Astrocyte of the hippocampus (primary cell): ENCODE measurements around the gene CATSPER1.

Experiments
- DNase-seq: peaks from one replicate; pipeline ENCODE4 v3.0.0; 2011; ENCODE audit warnings: low read depth, low spot score

The CATSPER1 gene

DNA sequence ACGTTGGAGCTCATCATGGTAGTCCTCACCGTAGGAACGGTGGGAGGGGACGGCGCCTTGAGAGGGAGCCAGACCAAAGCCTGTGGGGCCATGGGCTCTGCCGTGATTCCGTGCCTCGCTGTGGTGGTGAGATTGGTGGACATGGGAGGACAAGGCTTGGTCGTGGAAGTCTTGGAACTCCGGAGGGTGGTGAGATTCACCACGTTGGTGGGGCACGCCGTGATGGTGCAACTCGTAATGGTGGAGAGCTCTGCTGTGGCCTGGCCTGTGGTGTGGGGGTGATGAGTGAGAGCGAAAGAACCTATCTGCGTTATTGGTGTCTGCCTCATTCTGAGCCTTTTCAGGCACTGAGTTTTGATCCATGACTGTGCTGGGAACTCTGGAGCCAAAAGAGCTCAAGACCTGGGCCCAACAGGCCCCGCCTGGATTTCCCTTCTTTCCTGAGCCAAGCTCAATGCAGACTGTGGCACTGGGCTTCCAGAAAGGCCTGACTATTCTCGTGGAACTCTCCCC, at the start of gene CATSPER1:
TSS of gene CATSPER1 (minus strand) at position 463 of the 513 bp plus-strand sequence. CDS start at position 363, 100 bp downstream.
- no peak for DNase-seq

DNA sequence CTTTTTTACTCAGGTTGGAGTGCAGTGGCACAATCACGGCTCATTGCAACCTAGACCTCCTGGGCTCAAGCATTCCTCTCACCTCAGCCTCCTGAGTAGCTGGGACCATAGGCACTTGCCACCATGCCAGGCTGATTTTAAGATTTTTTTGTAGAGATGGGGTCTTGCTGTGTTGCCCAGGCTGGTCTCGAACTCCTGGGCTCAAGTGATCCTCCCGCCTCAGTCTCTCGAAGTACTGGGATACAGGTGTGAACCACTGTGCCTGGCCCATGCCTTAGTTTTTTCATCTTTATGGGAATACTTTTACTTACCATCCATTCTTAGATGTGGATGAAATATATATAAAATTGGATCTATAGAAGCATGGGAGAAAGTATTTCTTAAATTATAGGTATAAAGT, 49.0 kb upstream of the CATSPER1 start:
- no peak for DNase-seq

DNA sequence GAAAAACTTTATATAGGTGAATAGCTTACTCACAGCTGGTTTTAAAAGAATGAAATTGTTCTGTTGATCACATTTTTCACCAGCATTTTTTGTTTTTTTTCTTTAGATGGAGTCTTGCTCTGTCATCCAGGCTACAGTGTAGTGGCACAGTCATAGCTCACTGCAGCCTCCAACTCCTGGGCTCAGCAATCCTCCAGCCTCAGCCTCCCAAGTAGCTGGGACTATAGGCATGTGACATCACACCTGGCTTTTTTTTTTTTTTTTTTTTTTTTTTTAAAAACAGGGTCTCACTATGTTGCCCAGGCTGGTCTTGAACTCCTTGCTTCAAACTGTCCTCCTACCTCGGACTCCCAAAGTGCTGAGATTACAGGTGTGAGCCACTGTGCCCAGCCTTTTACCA, 47.4 kb upstream of the CATSPER1 start:
- no peak for DNase-seq

DNA sequence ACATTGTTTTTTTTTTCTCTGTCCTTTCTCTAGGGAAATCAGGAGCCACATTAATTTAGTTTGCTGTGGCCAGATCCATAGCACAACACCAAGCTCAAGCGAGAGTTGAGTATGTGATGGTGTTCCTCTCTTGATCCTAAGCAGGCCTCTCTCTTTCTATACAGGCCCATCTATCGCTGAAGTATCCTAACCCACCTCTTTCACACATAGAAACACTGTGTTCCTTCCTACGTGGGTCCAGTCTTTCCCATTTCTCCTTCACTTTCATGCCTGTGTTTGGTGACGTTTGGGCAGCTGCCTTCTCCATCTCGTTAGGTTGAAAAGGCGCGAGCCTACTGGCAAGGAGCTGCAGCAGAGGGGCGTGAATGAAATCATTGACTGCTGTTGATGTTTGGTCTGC, 46.2 kb upstream of the CATSPER1 start:
- DNase-seq: no peak

- DNase-seq: no peak
Observed at GRCh38 chr11:66072081-66072480, 45.8 kb upstream of the CATSPER1 start.

- DNase-seq: no peak
Observed at GRCh38 chr11:66071381-66071801, 45.1 kb upstream of the CATSPER1 start.

DNA sequence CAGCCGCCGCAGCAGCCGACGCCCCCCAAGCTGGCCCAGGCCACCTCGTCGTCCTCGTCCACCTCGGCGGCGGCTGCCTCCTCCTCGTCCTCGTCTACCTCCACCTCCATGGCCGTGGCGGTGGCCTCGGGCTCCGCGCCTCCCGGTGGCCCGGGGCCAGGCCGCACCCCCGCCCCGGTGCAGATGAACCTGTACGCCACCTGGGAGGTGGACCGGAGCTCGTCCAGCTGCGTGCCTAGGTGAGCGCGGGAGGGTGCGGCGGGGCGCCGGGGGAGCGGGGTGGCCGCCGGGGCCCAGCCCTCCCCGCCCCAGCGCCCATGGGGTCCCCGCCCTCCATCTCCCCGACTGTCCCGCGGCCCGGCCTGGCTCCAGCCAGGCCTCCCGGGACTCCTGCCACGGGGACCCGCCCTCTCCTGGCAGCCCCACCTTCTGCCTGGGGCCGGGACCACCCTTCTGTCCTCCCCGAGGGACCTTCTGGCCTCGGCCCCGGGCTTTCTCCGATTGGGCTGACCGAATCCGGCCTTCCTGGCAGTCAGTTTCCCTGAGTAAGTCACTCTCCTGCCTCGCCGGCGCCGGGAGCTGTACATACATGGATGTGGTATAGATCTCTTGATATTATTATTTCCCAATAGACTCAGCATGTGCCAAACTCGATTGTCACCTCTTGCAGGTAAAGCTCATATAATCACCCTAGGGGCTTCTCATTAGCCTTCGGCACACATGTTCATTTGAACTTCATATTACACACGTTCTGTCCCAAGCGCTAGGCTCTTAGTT, 44.5 kb upstream of the CATSPER1 start:
- DNase-seq: peak; percentile 54

DNA sequence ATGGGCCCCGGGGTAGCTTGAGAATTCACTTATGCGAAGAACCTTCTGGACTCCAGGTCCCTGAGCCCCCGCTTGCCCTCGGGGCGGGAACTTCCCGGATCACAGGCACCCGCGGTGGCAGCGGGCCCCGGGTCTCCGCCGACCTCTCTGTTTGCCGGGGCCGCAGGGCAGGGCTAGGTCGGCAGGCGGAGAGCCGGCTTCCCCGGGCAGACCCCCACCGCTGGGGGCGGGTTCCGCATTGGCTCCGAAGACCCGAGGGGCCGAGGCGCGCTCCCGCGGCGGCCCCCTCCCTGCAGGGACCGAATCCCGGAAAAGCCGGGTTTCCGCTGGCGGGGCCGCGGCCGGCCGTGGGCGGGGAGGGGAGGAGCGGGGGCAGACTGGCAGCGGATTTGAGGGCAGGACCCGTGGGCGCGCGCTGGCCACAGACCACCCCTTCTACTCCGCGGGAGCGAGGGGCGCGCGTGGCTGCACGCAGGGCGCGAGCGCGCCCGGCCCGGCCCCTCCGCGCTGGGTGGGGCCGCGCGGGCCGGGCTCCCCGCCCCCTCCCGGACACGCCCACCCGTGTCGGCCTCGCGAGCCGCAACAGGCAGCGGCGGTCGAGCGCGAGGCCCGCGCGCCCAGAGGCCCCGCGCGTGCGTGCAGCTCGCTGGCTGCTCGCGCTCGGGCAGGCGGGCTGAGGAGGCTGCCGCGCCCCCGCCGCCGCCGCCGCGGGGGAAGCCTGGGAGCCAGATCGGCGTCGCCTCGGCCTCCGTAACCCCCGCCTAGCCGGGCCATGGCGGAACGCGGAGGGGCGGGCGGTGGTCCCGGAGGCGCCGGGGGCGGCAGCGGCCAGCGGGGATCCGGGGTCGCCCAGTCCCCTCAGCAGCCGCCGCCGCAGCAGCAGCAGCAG, 43.7 kb upstream of the CATSPER1 start, which contains the start of gene PACS1:
TSS of gene PACS1 (plus strand) at position 558 of the 889 bp plus-strand sequence. CDS start at position 773, 215 bp downstream.
- DNase-seq: peak; percentile 92

DNA sequence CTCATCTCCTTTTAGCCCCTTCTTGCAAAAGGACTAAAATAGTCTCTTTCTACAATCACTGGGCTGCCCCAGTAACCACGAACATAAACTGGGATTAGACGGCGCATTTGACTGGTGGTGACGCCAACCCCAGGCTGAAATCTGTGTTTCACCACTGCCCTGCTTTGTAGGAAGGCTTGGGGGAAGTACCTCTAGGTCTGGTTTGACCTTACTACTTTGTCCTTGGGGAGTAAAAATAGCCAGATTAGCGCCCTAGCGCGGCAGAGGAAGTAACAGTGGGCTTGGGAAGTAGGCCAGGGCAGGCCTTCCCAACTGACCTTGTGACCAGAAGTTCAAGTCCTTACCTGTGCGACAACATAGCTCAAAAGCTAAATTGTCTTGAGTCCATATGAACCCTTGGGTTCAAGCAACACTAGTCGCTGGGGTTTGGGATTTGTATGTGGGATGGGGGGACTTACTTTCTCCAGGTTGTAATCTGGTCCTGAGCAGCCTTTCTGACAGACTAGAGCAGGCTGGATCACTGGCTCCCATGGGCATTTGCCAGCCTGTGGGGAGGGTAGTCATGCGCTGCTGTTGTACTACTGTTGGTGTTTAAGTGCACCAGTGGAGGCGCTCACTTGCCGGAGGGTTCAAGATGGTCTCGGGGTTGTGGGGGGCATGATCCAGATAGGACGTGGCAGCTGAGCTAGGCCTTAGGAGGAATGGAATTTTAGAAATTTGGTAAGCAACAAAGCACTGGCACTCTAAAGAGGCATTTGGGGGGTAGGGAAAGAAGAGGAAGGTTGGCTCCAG, 42.8 kb upstream of the CATSPER1 start:
- DNase-seq: peak; percentile 75

- peak; percentile 88 for DNase-seq
Observed at GRCh38 chr11:66068154-66068821, 42.0 kb upstream of the CATSPER1 start.

GRCh38 chr11:66067640-66068039, 41.4 kb upstream of the CATSPER1 start:
- no peak for DNase-seq

DNA sequence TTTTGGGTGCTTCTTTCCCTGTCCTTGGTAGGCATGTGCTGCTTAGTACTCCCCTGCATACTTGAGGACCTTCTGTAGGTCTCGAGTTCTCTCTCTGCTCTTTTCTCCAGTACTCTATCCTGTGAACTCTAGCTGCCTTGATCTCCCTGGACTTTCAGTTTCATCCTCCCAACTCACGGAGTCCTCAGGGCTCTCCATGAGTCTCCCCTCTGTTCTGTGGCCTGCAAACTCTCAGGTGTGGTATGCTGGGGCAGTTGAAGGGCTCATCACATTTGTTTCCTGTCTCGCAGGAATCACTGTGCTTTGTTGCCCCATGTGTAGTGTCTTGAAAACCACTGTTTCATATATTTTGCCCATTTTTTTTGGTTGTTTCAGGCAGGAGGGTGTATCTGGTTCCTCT, 40.5 kb upstream of the CATSPER1 start:
- no peak for DNase-seq

DNA sequence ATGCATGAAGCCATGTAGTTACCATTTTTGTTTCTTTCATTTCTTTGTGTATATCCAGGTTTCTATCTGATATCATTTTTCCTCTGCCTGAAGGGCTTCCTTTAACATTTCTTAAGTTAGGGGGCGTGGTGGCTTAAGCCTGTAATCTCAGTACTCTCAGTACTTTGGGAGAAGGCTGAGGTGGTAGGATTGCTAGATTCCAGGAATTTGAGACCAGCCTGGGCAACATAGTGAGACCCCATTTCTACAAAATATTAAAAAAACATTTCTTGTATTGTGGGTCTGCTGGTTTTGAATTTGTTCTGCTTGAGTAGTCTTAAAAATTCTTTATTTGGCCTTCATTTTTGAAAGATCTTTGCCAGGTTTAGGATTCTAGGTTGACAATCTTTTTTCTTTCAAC, 38.3 kb upstream of the CATSPER1 start:
- DNase-seq: no peak

- no peak for DNase-seq
Observed at GRCh38 chr11:66063900-66064299, 37.6 kb upstream of the CATSPER1 start.

- no peak for DNase-seq
Observed at GRCh38 chr11:66062408-66062807, 36.1 kb upstream of the CATSPER1 start.

DNA sequence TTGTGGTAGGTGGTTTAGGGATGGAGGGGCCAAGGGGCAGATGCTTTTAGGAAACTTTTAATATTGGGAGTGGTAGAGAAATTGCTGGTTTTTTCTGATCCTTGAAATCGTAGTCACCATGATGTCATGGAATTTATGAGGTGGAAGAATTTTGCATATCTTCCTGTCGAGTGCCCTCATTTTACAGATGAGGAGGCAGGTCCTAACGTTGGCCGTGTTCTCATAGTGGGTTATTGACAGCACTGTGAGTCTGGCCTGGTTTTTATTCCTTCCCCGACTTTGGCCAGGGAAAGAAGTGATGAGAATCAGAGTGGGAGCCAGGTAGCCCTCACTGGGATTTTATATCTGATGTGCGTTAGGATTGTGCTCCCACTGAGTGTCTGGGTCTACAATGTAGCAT, 35.0 kb upstream of the CATSPER1 start:
- no peak for DNase-seq

DNA sequence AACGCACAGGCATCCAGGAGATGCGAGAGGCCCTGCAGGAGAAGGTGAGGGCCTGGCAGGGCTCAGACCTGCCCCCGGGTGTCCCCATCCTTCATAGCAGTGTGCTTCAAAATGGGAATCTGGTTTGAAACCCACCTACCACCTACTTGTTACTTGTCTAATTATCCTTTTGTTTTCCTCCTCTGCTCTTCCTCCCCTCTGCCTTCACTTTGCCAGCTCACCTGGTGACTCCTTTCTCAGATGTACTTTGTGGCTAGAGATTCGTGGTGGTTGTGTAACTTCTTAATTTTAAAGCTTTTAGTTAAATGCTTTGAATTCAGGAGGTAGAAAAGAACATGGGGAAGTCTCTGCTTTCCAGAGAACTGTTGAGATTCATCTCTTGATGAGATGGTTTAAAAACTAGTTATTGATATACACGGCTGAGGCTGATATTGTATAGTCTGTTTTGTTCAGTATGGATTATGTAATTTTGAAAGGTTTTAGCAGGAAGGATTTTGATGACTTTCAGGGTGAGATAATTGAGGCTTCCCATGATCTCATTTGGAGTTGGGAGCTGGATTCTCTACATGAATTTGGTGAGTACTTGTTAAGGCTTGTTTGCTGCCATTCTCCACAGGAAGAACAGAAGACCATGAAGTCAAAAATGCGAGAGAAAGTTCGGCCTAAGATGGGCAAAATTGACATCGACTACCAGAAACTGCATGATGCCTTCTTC, 33.8 kb upstream of the CATSPER1 start:
- no peak for DNase-seq

DNA sequence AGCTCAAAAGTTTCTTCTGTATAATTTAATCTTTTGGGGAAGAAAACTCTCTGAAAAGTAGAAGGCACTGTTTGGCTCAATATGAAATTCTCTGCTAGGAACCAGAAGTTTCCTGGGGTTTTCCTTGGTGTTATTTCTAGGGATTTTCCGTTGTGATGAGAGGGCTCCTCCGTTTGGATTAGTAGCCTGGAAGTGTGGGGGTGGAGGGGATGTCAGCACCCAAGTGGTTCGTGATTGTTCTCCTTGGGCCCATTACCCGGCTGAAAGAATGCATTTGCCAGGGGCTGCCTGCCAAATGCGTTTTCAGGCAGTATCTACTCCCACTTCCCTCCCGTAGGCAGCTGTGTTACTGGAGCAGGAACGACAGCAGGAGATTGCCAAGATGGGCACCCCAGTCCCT, 30.2 kb upstream of the CATSPER1 start:
- DNase-seq: no peak

DNA sequence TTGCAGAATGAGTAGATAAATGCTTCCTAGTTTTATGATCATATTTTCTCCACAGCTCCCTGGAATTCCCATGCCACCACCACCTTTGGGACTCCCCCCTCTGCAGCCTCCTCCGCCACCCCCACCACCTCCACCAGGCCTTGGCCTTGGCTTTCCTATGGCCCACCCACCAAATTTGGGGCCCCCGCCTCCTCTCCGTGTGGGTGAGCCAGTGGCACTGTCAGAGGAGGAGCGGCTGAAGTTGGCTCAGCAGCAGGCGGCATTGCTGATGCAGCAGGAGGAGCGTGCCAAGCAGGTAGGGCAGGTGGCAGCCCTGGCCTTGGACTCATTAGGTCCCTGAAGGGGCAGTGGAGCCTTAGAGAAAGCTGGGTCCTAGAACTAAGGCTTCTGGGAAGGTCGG, 28.7 kb upstream of the CATSPER1 start:
- DNase-seq: no peak

GRCh38 chr11:66052664-66052982, 26.3 kb upstream of the CATSPER1 start:
- DNase-seq: no peak
